CD4-positive, alpha-beta T cell treated with Interleukin-12 subunit alpha and Interleukin-12 subunit beta, for 1 hour (primary cell): Measurements from ENCODE around the gene RAB39A.

Experiments used
- DNase-seq: peaks from one replicate; pipeline ENCODE4 v3.0.0-alpha.2; 2020

Gene RAB39A

DNA sequence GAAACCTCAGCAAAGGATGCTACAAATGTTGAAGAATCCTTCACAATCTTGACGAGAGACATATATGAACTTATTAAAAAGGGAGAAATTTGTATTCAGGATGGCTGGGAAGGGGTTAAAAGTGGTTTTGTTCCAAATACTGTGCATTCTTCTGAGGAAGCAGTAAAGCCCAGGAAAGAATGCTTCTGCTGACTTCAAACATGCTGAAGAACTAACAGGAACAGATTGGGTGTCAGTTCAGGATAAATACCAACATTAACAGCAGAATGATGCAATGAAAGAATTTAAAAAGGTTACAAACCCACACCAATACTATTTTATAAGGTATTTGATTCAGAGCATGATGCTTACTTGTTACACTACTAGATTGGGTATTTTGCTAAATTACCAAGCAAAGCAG lies 33.9 kb downstream of the RAB39A start:
- no peak for DNase-seq

DNA sequence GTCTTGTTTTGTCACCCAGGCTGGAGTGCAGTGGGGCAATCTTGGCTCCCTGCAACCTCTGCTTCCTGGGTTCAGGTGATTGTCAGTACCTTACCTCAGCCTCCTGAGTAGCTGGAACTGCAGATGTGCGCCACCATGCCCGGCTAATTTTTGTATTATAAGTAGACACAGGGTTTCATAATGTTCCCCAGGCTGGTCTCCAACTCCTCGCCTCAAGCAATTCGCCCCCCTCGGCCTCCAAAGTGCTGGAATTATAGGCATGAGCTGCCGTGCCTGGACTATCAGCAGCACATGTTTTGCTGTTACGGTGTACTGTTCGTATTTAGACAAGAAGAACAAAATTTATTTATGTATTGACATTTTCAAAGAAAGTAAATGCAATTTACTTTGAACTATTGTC lies 34.8 kb downstream of the RAB39A start:
- no peak for DNase-seq

DNA sequence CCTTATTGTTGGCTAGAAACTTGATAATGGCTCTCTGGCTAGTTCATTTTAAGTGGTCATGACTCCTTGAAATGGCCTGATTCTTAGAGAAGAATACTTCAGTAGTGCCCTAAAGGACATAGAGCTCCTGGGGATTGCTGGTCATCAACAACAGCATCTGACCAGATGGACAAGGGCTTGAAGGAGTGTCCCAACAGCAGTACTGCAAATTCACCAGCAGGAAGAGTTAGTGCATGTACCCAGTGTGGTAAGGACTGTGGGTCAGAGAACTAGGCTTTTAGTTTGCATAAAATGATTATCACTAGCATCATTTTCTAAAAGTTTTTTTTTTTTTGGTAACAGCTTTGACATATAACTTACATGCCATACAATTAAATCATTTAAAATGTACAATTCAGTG lies 41.0 kb downstream of the RAB39A start:
- no peak for DNase-seq

DNA sequence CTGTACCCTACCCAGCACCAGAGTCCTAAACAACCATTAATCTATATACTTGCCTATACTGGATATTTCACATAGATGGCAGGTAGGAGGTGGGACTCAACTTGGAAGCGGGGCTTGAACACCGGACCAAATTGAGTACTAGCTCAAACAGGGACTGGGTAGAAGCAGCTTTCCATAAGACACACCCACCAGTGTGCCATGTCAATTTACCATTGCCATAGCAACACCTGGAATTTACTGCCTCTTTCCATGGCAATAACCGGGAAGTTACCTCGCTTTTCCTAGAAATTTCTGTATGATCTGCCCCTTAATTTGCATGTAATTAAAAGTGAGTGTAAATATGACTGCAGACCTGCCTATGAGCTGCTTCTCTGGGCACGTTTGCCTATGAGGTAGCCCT lies 41.8 kb downstream of the RAB39A start:
- DNase-seq: no peak

DNA sequence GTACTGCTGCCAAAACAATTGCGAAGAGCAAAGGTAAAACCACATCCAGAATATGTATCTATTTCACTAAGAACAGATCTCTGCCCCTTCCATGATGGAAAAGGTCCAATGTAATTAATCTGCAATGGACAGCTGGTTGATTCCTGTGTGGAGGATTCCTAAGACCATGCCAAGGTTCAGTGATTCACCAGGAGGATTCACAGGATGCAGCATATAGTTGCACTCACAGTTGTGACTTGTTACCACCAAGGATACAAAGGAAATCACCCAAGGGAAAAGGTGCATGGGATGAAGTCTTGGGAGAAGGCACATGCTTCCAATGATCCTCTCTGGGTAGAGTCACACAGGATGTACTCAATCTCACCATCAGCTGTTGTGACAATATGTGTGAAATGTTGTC lies 45.4 kb downstream of the RAB39A start:
- DNase-seq: no peak

DNA sequence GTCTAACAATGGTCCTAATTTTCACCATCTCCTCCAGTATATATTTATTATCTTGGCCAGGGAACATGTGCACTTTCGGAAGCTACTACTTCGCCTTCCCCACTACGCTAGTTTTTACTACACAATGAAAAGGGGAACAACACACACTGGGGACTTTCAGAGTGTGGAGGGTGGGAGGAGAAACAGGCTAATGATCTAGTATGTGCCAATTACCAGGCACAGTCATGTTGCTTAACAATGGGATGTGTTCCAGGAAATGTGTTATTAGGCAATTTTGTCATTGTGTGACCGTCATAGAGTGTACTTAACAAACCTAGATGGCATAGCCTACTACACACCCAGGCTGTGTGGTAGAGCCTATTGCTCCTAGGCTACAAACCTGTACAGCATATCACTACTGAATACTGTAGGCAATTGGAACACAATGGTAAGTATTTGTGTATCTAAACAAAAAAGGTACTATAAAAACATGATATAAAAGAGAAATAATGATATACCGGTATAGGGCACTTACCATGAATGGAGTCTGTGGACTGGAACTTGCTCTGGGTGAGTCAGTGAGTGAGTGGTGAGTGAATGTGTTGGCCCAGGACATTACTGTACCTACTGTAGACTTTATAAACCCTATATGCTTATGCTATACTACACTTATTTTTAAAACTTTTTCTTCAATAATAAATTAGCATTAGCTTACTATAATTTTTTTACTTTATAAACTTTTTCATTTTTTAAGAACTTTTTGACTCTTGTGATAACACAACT lies 60.3 kb downstream of the RAB39A start:
- DNase-seq: no peak

DNA sequence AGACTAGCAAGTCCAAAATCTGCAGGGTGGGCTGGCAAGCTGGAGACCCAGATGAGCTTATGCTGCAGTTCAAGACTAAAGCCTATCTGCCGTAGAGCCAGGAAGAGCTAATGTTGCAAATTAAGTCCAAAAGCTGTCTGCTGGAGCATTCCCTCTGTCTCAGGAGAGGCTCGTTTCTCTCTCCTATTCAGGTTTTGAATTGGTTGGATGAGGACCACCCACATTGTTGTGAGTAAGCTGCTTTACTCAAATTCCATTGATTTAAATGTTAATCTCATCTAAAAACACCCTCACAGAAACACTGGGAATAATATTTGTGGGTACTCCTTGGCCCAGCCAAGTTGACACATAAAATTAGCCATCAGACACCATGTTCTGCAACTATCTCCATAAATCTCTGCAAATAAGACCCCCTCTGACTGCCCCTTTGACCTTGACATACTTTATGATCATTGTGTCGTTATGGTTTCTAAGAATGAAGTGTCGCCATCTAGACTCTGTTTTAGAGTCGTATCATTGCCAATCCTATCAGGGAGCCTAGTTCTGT lies 63.7 kb downstream of the RAB39A start:
- DNase-seq: no peak

DNA sequence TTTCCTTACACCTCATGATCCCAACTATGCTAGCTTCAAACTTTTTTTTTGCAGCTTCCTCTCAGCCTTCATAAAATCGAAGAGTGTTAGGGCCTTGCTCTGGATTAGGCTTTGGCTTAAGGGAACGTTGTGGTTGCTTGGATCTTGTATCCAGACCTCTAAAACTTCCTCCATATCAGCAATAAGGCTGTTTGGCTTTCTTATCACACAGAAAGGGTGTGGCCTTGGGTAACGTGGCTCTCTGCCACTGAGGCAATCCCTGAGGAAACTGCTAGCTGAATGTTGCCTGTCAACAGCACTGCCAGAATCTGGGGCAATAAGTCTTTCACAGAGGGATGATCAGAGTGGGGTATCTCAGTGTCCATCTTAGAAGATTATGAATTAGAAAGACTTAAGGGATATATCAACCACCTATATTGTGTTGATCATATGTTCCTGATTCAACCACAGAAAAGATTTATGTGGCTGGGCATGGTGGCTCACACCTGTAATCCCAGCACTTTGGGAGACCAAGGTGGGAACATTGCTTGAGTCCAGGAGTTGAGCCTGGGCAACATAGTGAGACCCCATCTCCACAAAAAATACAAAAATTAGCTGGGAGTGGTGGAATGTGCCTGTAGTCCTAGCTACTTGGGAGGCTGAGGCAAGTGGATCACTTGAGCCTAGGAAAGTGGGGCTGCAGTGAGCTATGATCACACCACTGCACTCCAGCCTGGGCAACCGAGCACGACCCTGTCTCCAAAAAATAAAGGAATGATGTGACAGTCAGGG lies 67.9 kb downstream of the RAB39A start:
- DNase-seq: no peak

DNA sequence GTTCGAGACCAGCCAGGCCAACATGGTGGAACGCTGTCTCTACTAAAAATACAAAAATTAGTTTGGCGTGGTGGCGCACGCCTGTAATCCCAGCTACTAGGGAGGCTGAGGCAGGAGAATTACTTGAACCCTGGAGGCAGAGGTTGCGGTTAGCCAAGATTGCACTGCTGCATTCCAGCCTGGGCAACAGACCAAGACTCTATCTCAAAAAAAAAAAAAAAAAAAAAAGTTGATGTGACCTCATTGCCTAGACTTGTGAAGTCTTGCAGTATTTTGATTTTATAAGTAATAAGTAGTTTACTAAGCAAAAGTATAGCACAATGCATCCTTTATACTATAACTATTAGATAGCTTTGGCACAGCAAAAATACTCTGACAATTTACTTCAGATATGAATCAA lies 70.5 kb downstream of the RAB39A start:
- no peak for DNase-seq

DNA sequence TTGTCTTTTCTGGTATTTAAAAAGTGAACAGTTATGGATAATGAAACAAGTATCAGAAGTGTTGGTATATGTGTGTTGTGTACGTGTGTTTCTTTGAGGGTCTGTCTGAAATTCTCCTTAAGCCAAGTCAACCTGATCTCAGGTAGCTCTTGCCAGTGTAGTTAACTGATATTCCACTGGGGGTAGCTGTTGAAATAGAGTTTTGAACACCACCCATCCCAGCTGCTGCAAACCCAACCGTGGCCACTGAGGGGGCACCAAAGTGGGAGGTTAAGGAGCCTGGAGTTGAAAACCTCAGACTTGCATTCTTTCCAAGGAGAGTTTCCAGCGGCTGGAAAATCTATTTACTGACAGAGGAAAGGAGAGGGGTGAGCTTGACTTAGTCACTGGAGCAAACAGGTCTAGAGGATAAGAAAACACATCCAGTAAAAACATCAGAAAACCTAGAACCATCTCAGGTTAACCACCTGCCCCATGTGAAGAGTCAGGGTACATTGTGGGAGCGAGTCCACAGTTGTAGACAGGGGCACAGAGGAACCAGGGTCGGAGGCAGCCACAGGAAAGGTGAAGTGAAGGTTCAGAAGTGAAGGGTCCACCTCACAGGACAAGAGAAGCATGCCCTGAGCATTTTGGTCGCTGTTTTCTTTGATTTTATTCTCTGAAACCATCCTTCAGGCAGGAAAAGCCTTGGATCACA lies 71.7 kb downstream of the RAB39A start:
- peak; percentile 45 for DNase-seq

DNA sequence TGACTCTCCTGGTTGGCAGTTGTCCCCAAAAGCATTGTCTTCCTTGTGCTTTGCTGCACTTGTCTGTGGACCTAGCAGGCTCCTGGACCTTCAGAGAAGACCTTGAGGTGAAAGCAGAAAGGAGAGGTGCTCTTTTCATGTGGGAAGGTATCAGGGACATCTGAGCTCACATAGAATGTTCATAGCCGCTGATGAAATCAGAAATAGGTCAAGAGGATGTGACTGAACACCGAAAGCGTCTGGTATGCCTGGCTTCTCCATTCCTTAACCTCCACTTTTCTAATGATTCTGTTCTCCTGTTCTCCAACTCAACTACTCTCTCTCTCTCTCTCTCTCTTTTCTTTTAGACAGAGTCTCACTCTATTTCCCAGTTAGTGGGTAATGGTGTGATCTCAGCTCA lies 74.2 kb downstream of the RAB39A start:
- DNase-seq: no peak

DNA sequence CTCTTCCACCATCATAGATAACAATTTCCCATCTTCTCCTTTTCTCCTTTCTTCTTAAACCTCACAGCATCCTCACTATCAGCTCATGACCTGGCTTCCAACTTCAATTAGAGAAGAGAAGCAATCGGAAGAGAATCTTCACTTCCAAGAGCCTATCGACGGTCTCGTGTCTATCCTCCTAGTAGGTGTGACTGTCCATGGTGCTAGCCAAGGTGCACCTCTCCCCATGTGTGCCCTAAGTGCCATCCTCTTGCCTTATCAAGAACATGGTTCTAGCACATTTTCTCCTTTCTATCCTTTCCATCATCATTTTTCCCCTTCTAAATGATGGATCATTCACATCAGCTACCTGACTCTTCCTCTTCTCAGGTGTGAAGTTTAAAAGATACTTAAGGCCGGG lies 75.4 kb downstream of the RAB39A start:
- DNase-seq: no peak

DNA sequence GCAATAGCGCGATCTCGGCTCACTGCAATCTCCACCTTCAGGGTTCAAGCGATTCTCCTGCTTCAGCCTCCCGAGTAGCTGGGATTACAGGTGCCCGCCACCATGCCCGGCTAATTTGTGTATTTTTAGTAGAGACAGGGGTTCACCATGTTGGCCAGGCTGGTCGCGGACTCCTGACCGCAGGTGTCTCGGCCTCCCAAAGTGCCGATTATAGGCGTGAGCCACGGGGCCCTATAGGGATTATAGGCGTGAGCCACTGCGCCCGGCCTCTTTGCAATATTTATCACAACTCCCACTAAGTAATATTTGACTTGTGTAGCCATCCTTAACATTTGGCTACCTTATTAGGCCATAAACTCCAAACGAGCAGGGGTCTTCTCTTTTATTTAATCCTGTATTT lies 79.6 kb downstream of the RAB39A start:
- no peak for DNase-seq

DNA sequence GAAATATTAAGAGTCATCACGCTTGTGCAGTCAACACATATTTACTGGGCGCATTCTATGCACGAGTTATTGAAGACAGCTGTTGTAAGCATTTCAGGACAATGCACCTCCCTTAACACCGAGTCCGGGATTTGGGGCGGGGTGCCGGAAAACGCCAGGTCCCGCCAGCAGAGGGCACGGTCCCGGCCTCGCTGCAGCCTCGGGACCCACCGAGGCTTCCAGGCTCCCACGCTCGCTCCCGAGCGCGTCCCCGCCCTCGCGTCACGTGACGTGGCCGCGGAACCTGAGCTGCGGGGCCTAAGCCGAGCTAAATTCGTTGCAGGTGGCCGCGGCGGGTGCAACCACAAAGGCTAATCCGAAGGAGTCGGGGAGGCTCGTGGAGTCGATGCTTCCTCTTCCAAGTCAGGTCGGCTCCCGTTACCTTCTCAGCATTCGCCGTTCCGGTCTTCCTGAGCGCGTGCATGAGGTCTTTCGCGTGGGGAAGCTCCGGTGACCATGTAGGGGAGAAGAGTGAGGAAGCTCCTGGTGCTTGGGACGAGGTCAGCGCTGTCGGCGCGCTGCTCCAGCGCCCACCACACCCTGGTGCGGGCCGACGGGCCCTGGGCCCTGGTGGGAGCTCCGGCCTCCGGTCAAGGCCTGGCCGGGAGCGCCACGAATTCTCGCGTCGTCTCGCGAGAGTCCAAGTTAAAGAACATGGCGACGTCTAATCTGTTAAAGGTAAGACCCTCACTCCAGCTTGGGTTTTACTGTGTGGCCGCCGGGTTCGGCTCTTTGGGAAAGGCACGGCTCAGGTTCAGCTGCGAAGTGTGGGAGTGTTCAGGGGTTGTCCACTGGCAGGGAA lies 80.6 kb downstream of the RAB39A start, which contains the start of gene CUL5:
Gene CUL5 (plus strand): TSS at position 243 of the 841 bp plus-strand sequence. CDS start 451 bp downstream, at position 694.
- DNase-seq: peak; percentile 90

DNA sequence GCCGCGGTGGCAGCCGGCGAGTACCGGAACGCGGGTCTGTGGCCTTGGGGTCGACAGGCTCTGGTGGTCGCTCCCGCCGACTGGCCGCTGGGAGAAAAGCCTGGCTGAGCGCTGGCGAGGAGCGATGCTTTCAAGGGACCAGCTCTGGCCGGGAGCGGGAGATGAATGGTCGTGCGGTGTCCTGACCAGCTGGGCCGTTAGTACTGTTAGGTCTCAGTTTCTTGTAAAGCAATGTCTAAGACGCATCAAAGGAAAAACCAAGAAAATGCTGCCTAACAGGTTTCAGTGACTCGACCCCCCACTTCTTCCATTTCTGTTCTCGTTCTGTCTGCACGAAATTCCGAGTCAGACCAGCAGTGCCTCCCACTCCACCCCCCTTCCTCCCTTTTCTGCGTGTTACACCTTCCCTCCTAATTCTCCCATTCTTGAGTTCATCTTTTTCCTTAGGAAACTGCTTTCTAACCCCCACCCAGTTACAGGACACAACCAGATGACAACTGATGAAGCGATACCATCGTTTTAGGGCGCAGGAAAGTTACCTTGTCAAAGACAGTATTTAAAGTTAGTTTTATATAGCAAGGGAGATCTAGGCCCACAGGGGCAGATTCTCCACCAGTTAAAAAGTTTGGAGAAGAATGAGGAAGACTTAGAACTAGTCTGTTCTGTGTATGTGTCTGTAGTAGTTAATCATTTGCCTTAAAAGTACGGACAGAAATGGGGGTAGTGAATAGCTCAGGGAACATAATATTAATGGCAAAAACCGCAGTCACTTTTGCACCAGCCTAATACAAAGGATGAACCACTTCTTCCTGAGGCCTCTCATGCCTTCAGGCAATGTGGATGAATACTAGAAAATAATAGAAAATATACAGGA lies 81.5 kb downstream of the RAB39A start:
- no peak for DNase-seq

DNA sequence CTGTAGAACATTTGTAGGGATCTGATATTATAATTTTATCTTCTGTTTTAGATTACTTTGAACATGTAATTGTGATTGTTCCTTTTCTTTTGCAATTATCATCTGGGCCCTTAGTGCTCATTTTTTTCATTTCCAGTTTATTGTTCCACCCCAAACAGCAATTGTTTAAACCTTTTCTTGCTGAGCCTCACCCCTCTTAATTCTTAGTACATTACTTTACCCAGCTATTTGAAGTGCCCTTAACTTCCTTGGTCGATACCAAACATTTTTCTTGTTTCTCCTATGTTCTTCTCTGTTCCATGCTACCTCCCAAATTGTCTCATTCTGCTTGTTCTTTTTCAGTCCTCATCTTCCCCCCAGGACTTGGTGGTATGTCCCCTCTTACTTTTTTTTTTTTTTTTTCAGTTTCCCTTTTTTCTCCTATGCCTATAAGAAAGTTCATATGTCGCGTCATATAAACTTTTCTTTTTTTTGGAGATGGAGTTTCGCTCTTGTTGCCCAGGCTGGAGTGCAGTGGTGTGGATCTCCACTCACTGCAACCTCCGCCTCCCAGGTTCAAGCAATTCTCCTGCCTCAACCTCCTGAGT lies 84.0 kb downstream of the RAB39A start:
- DNase-seq: no peak
